Islet precursor cell (in vitro differentiated cells): ENCODE measurements around the gene CBFA2T3.

Experiments
- DNase-seq: peaks from one replicate; pipeline ENCODE4 v3.0.0-alpha.2; 2018

CBFA2T3 gene

GRCh38 chr16:88870608-88871348, 106.2 kb downstream of the CBFA2T3 start:
- DNase-seq: no peak

- no peak for DNase-seq
Measured at GRCh38 chr16:88869673-88869980, 107.4 kb downstream of the CBFA2T3 start.

- DNase-seq: no peak
Measured at GRCh38 chr16:88868974-88869672, 107.9 kb downstream of the CBFA2T3 start.

GRCh38 chr16:88867581-88868246, 109.3 kb downstream of the CBFA2T3 start:
- no peak for DNase-seq

GRCh38 chr16:88866151-88866920, 110.7 kb downstream of the CBFA2T3 start, which contains the start of gene PABPN1L:
PABPN1L (minus strand) TSS chr16:88866660; CDS start chr16:88866606, 54 bp downstream.
- DNase-seq: no peak

- no peak for DNase-seq
Measured at GRCh38 chr16:88865742-88866141, 111.3 kb downstream of the CBFA2T3 start.

GRCh38 chr16:88865310-88865709, 111.7 kb downstream of the CBFA2T3 start:
- no peak for DNase-seq

GRCh38 chr16:88864521-88864920, 112.5 kb downstream of the CBFA2T3 start:
- DNase-seq: no peak

- no peak for DNase-seq
Measured at GRCh38 chr16:88864099-88864498, 112.9 kb downstream of the CBFA2T3 start.

GRCh38 chr16:88863426-88863825, 113.6 kb downstream of the CBFA2T3 start:
- DNase-seq: no peak

- DNase-seq: no peak
Measured at GRCh38 chr16:88862968-88863367, 114.0 kb downstream of the CBFA2T3 start.

- no peak for DNase-seq
Measured at GRCh38 chr16:88861359-88861758, 115.6 kb downstream of the CBFA2T3 start.

GRCh38 chr16:88859381-88860091, 117.5 kb downstream of the CBFA2T3 start:
- no peak for DNase-seq

- DNase-seq: peak; percentile 87
Measured at GRCh38 chr16:88857728-88858339, 119.2 kb downstream of the CBFA2T3 start.

- DNase-seq: peak; percentile 98
Measured at GRCh38 chr16:88856828-88857727, 119.9 kb downstream of the CBFA2T3 start, which contains the start of the genes GALNS and TRAPPC2L. GALNS (minus strand) TSS chr16:88856947; CDS start chr16:88856877, 70 bp downstream. TRAPPC2L (plus strand) TSS chr16:88857127; CDS start chr16:88857151, 24 bp downstream.

- DNase-seq: no peak
Measured at GRCh38 chr16:88856122-88856827, 120.7 kb downstream of the CBFA2T3 start.

GRCh38 chr16:88855736-88856121, 121.3 kb downstream of the CBFA2T3 start:
- DNase-seq: no peak

- DNase-seq: no peak
Measured at GRCh38 chr16:88855176-88855575, 121.8 kb downstream of the CBFA2T3 start.

- DNase-seq: no peak
Measured at GRCh38 chr16:88854306-88855111, 122.5 kb downstream of the CBFA2T3 start.
